GM06990 (cell line): ENCODE data around the gene LOX.

ENCODE experiments used
- DNase-seq: peaks from one replicate; pipeline ENCODE4 v3.0.0-alpha.2; 2011; ENCODE audit not compliant: insufficient read length; ENCODE audit errors: extremely low read depth
- H3K27me3 ChIP-seq: replicated peaks from 2 replicates; pipeline ENCODE4 v1.6.0; 2011; ENCODE audit warnings: low read length; ENCODE audit not compliant: control insufficient read depth, insufficient read depth
- H3K36me3 ChIP-seq: 2 replicates; pipeline ENCODE4 v1.5.1; 2011; ENCODE audit warnings: low read length; ENCODE audit not compliant: control insufficient read depth, insufficient read depth
- H3K4me3 ChIP-seq: replicated peaks from 2 replicates; pipeline ENCODE4 v1.5.1; 2011; ENCODE audit warnings: low read depth, mild to moderate bottlenecking, control low read depth, low read length
- CTCF ChIP-seq: IDR thresholded peaks from 2 replicates; pipeline ENCODE4 v1.5.1; 2011; ENCODE audit warnings: low read length, control low read depth, mild to moderate bottlenecking, inconsistent platforms; ENCODE audit not compliant: insufficient read depth, poor library complexity, severe bottlenecking

The LOX gene

GRCh38 chr5:122121479-122122465, 43.7 kb upstream of the LOX start:
- DNase-seq, result no peak
- no peaks in the 10 kb centered on the region for H3K36me3 ChIP-seq
- no peaks in the 10 kb centered on the region for H3K27me3 ChIP-seq
- no peak for TF ChIP-seq CTCF
- H3K4me3 ChIP-seq, result no peak overlapping the region

- no peak for DNase-seq
- no peak for TF ChIP-seq CTCF
- no peaks in the 10 kb centered on the region for H3K36me3 ChIP-seq
- H3K27me3 ChIP-seq, result no peaks in the 10 kb centered on the region
- H3K4me3 ChIP-seq, result no peak overlapping the region
Measured at GRCh38 chr5:122120957-122121356, 42.9 kb upstream of the LOX start.

GRCh38 chr5:122120493-122120892, 42.4 kb upstream of the LOX start:
- no peak for DNase-seq
- no peaks in the 10 kb centered on the region for H3K27me3 ChIP-seq
- H3K4me3 ChIP-seq, result no peak overlapping the region
- TF ChIP-seq CTCF, result no peak
- H3K36me3 ChIP-seq, result no peaks in the 10 kb centered on the region

GRCh38 chr5:122119205-122119604, 41.1 kb upstream of the LOX start:
- Histone ChIP-seq H3K4me3 (no peak overlapping the region), H3K36me3 (no peaks in the 10 kb centered on the region), H3K27me3 (no peaks in the 10 kb centered on the region)
- DNase-seq, result no peak
- no peak for TF ChIP-seq CTCF

GRCh38 chr5:122118356-122118948, 40.4 kb upstream of the LOX start:
- H3K4me3 ChIP-seq, result no peak overlapping the region
- no peaks in the 10 kb centered on the region for H3K27me3 ChIP-seq
- no peak for DNase-seq
- H3K36me3 ChIP-seq, result no peaks in the 10 kb centered on the region
- no peak for TF ChIP-seq CTCF
